ENCODE data around the gene CDK7. TPM values are rescaled to one million over a fixed set of nuclear protein-coding genes. Genes with fewer than 3 reads are reported as not detected.

CDK7 gene
- total RNA-seq, 1 experiment from 2014 or later = 64.3 TPM

DNA sequence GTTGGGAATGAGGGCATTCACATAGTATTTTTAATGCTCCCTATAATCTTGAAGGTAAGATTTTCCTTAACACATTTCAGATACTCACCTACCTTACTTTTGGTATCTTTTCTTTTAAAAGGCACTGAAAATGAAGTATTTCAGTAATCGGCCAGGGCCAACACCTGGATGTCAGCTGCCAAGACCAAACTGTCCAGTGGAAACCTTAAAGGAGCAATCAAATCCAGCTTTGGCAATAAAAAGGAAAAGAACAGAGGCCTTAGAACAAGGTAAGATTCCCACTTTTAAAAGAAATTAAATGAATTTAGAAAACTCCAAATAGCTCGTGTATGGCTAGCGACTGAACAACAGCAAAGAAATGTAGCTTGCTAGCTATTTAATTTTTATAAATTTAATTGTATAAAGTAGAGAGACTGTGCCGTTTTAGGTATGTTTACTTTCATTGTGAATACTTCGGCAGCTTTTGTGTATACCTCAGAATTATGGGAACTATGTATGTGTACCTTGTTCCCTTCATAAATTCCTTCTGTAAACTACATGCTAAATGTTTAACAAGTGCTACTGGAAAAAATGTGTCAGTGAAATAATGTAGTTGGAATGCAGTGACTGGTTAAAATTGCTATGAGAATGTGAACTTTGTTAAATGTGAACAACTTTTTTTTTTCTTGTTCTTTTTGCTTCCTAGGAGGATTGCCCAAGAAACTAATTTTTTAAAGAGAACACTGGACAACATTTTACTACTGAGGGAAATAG is 41.9 kb downstream of the CDK7 start:
- in situ Hi-C loops (cut with HindIII; ENCODE audit: low pct_unique_long_range_greater_than_20kb, low sequenced_read_pairs) = no loop called here
- DNase-seq (ENCODE audit: low read depth, low spot score) = no peak

GRCh38 chr5:69279517-69279916 is 44.8 kb downstream of the CDK7 start:
- DNase-seq (ENCODE audit: low read depth, low spot score) = no peak
- in situ Hi-C loops (cut with HindIII; ENCODE audit: low pct_unique_long_range_greater_than_20kb, low sequenced_read_pairs) = no loop called here

GRCh38 chr5:69281114-69281513 is 46.4 kb downstream of the CDK7 start:
- DNase-seq (ENCODE audit: low read depth, low spot score) = no peak
- in situ Hi-C loops (cut with HindIII; ENCODE audit: low pct_unique_long_range_greater_than_20kb, low sequenced_read_pairs) = no loop called here

- in situ Hi-C loops (cut with HindIII; ENCODE audit: low pct_unique_long_range_greater_than_20kb, low sequenced_read_pairs) = no loop called here
Measured at GRCh38 chr5:69284203-69284602, 49.5 kb downstream of the CDK7 start.

DNA sequence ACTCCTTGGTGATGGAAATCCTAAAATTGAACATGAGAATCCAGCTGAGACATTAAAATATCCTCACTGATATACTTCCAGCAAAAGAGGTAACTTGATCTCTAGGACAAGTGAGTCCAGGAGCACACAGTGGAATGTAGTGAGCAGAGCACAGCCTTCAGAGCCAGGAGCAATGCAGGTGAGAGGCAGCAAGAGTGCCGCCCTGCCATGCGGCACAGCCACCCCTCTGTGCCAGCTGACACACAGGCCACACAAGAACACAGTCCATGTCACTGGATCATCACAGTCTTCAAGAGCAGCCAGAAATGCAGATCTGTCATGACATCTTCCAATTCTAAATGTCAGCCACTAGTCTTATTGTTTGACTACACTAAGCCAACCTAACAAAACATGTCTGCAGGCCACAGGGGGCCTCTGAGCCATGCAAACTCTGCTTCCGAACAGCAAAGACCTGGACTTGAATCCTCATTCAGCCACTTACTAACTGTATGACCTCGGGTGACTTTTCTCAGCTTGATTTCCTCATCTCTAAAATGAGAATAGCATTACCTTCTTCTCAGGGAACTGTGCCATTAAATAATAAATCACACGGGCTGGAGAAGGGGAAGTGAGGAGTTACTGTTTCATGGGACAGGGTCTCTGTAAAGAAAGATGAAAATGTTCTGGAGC is 50.9 kb downstream of the CDK7 start:
- in situ Hi-C loops (cut with HindIII; ENCODE audit: low pct_unique_long_range_greater_than_20kb, low sequenced_read_pairs) = no loop called here
- DNase-seq (ENCODE audit: low read depth, low spot score) = no peak

More at GRCh38 chr5:69284203-69284602, 49.5 kb downstream of the CDK7 start:
- DNase-seq (ENCODE audit: low read depth, low spot score) = no peak

- in situ Hi-C loops (cut with HindIII; ENCODE audit: low pct_unique_long_range_greater_than_20kb, low sequenced_read_pairs) = no loop called here
Measured at GRCh38 chr5:69288069-69288468, 53.4 kb downstream of the CDK7 start.

GRCh38 chr5:69288688-69289087 is 54.0 kb downstream of the CDK7 start:
- DNase-seq (ENCODE audit: low read depth, low spot score) = no peak
- in situ Hi-C loops (cut with HindIII; ENCODE audit: low pct_unique_long_range_greater_than_20kb, low sequenced_read_pairs) = no loop called here

More at GRCh38 chr5:69288069-69288468, 53.4 kb downstream of the CDK7 start:
- no peak for DNase-seq (ENCODE audit: low read depth, low spot score)

DNA sequence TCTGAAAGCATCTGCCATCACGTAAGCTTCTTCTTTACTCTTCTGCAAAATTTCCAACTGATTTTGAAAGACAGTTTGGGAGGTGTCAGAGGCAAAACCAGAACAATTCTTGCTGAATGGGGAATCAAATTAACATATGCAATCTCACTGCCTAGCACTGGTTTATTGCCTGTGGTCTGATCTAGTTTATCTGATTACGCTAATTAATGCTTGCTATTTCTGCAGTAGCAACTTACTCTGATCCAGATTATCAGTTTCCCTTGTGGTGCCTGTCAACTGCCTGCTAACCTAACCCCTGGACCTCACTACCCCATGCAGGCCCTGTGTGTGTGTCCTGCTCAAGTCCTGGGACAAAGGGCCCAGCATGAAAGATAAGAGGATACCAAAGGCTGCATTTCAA is 57.6 kb downstream of the CDK7 start:
- DNase-seq (ENCODE audit: low read depth, low spot score) = no peak
- in situ Hi-C loops (cut with HindIII; ENCODE audit: low pct_unique_long_range_greater_than_20kb, low sequenced_read_pairs) = no loop called here

DNA sequence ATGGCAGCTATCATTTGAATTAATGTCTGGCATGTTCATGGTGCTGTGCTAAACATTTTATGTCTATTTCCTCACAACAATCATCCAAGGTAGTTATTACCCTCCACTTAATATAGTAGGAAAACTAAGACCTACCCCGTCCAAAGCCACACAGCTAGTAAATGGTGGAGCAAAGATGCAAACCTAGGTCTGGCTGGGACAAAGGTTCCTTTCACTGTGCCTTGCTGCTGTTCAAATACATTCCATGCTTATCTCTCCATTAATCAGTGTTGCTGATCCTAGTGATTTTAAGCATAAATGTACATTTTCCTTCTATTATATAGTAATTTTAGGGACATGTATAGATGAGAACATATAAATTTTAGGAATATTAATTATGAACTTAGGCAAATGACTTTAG is 59.2 kb downstream of the CDK7 start:
- in situ Hi-C loops (cut with HindIII; ENCODE audit: low pct_unique_long_range_greater_than_20kb, low sequenced_read_pairs) = no loop called here
- no peak for DNase-seq (ENCODE audit: low read depth, low spot score)

- DNase-seq (ENCODE audit: low read depth, low spot score) = no peak
- in situ Hi-C loops (cut with HindIII; ENCODE audit: low pct_unique_long_range_greater_than_20kb, low sequenced_read_pairs) = no loop called here
Measured at GRCh38 chr5:69295088-69295754, 60.5 kb downstream of the CDK7 start.

DNA sequence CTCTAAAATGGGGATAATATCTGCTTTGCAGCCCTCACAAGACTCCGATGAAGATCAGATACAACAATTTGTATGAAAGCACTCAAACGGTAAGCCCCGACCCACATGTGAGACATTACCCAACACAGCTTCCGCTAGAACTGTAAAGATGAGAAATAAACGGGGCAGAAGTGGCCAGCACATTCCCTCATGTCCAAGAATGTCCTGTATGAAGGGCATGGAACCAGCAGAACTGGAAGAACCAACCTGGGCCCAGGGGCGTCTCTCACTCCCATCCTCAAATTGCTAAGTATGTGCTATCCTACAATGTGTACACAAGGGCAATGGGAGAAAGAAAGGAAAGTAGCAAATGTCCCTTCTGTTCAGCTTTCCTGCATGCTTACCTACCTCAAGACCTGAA is 64.9 kb downstream of the CDK7 start:
- no peak for DNase-seq (ENCODE audit: low read depth, low spot score)
- in situ Hi-C loops (cut with HindIII; ENCODE audit: low pct_unique_long_range_greater_than_20kb, low sequenced_read_pairs) = no loop called here

GRCh38 chr5:69300537-69301203 is 66.0 kb downstream of the CDK7 start:
- no peak for DNase-seq (ENCODE audit: low read depth, low spot score)

GRCh38 chr5:69305512-69305911 is 70.8 kb downstream of the CDK7 start:
- no peak for DNase-seq (ENCODE audit: low read depth, low spot score)
- in situ Hi-C loops (cut with HindIII; ENCODE audit: low pct_unique_long_range_greater_than_20kb, low sequenced_read_pairs) = no loop called here

More at GRCh38 chr5:69300537-69301203, 66.0 kb downstream of the CDK7 start:
- in situ Hi-C loops (cut with HindIII; ENCODE audit: low pct_unique_long_range_greater_than_20kb, low sequenced_read_pairs) = no loop called here

DNA sequence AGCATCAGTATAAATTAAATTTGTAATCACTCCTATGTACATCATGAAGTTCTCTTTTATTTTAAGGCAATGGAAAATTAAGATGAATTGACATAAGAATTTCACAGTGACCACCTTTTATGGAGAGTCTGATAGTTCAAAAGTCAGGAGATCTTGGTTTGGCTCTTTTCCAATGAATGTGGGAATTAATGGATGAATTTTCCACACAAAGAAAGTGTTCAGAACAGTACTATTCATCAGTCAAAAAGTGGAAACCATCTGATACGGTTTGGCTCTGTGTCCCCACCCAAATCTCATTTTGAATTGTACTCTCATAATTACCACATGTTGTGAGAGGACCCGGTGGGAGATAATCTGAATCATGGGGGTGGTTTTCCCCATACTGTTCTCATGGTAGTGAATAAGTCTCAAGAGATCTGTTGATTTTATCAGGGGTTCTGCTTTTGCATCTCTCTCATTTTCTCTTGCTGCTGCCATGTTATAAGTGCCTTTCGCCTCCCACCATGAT is 73.4 kb downstream of the CDK7 start:
- in situ Hi-C loops (cut with HindIII; ENCODE audit: low pct_unique_long_range_greater_than_20kb, low sequenced_read_pairs) = no loop called here

GRCh38 chr5:69309380-69309779 is 74.7 kb downstream of the CDK7 start:
- no peak for DNase-seq (ENCODE audit: low read depth, low spot score)
- in situ Hi-C loops (cut with HindIII; ENCODE audit: low pct_unique_long_range_greater_than_20kb, low sequenced_read_pairs) = no loop called here

More for the DNA sequence above, 73.4 kb downstream of the CDK7 start:
- peak; percentile 63 for DNase-seq (ENCODE audit: low read depth, low spot score)

- no peak for DNase-seq (ENCODE audit: low read depth, low spot score)
- in situ Hi-C loops (cut with HindIII; ENCODE audit: low pct_unique_long_range_greater_than_20kb, low sequenced_read_pairs) = no loop called here
Measured at GRCh38 chr5:69312459-69313160, 77.9 kb downstream of the CDK7 start.

- in situ Hi-C loops (cut with HindIII; ENCODE audit: low pct_unique_long_range_greater_than_20kb, low sequenced_read_pairs) = no loop called here
- no peak for DNase-seq (ENCODE audit: low read depth, low spot score)
Measured at GRCh38 chr5:69313428-69313827, 78.7 kb downstream of the CDK7 start.

All from SK-MEL-5 (cell line).